Loucy (cell line): ENCODE measurements around the gene MTHFD2L.

Experiments used
- H2AFZ ChIP-seq: fragments of 200-600 bp; sonication (generic); 2 replicates; pipeline ENCODE4 v1.6.0; 2016; ENCODE audit warnings: antibody characterized with exemption, mild to moderate bottlenecking, low read length, moderate library complexity
- H3F3A ChIP-seq: fragments of 200-600 bp; 2 replicates; pipeline ENCODE4 v1.6.0; 2016; ENCODE audit warnings: antibody characterized with exemption, low read depth, mild to moderate bottlenecking
- H3K27me3 ChIP-seq: fragments of 200-600 bp; sonication (generic); 2 replicates; pipeline ENCODE4 v1.6.1; 2014; ENCODE audit warnings: low read length, mild to moderate bottlenecking; ENCODE audit not compliant: insufficient read depth, poor library complexity, severe bottlenecking
- H3K36me3 ChIP-seq: fragments of 200-600 bp; sonication (generic); 2 replicates; pipeline ENCODE4 v1.6.1; 2016; ENCODE audit warnings: low read length; ENCODE audit not compliant: insufficient read depth
- H3K4me1 ChIP-seq: fragments of 200-600 bp; sonication (generic); 2 replicates; pipeline ENCODE4 v1.5.1; 2014; ENCODE audit warnings: low read length, mild to moderate bottlenecking; ENCODE audit not compliant: insufficient read depth, poor library complexity, severe bottlenecking
- H3K4me2 ChIP-seq: fragments of 200-600 bp; sonication (generic); 2 replicates; pipeline ENCODE4 v1.6.0; 2014; ENCODE audit warnings: antibody characterized with exemption, low read length, low read depth, mild to moderate bottlenecking; ENCODE audit not compliant: poor library complexity, severe bottlenecking
- H3K4me3 ChIP-seq: fragments of 200-600 bp; sonication (generic); 2 replicates; pipeline ENCODE4 v1.5.1; 2014; ENCODE audit warnings: low read length, mild to moderate bottlenecking, mixed read lengths; ENCODE audit not compliant: poor library complexity, severe bottlenecking
- H3K79me2 ChIP-seq: fragments of 200-600 bp; sonication (generic); 2 replicates; pipeline ENCODE4 v1.6.1; 2014; ENCODE audit warnings: low read length; ENCODE audit not compliant: insufficient read depth
- H3K9ac ChIP-seq: fragments of 200-600 bp; sonication (generic); 2 replicates; pipeline ENCODE4 v1.6.0; 2014; ENCODE audit warnings: mild to moderate bottlenecking, low read depth, low read length, moderate library complexity; ENCODE audit not compliant: poor library complexity, severe bottlenecking
- H3K9me2 ChIP-seq: fragments of 200-600 bp; sonication (generic); replicated peaks from 2 replicates; pipeline ENCODE4 v1.6.1; 2016; ENCODE audit warnings: low read depth, low read length, mixed read lengths
- H3K9me3 ChIP-seq: fragments of 200-600 bp; sonication (generic); 2 replicates; pipeline ENCODE4 v1.6.1; 2014; ENCODE audit warnings: mild to moderate bottlenecking, antibody characterized with exemption, low read length, low read depth; ENCODE audit not compliant: insufficient read depth
- H4K20me1 ChIP-seq: fragments of 200-600 bp; sonication (generic); 2 replicates; pipeline ENCODE4 v1.6.0; 2014; ENCODE audit warnings: antibody characterized with exemption, low read length, mild to moderate bottlenecking; ENCODE audit not compliant: insufficient read depth, poor library complexity, severe bottlenecking
- CTCF ChIP-seq: fragments of 200-600 bp; sonication (generic); conservative IDR thresholded peaks from 2 replicates; pipeline ENCODE4 v1.5.1; 2014; ENCODE audit warnings: mild to moderate bottlenecking, antibody characterized with exemption, low read length
- EZH2phosphoT487 ChIP-seq: fragments of 200-600 bp; IDR thresholded peaks from 2 replicates; pipeline ENCODE4 v1.6.1; 2018; ENCODE audit warnings: antibody characterized with exemption, mild to moderate bottlenecking, moderate library complexity, borderline replicate concordance

Gene MTHFD2L

GRCh38 chr4:74317616-74318246, 159.8 kb downstream of the MTHFD2L start:
- Histone ChIP-seq H3K4me2 (no peak overlapping the region), H3K4me1 (peaks cover 3% of the 10 kb centered on the region), H3K9me2 (no peaks in the 10 kb centered on the region), H3K9ac (no peak overlapping the region), H4K20me1 (no peaks in the 10 kb centered on the region), H2AFZ (no peak overlapping the region), H3K79me2 (no peaks in the 10 kb centered on the region), H3K27me3 (no peaks in the 10 kb centered on the region), H3K9me3 (no peaks in the 10 kb centered on the region), H3F3A (no peaks in the 10 kb centered on the region), H3K36me3 (no peaks in the 10 kb centered on the region), H3K4me3 (no peak overlapping the region)
- TF ChIP-seq EZH2phosphoT487 (no peak), CTCF (no peak)

- Histone ChIP-seq H3K27me3 (no peaks in the 10 kb centered on the region), H3F3A (no peaks in the 10 kb centered on the region), H4K20me1 (no peaks in the 10 kb centered on the region), H3K4me1 (peaks cover 3% of the 10 kb centered on the region), H3K9me3 (no peaks in the 10 kb centered on the region), H3K79me2 (no peaks in the 10 kb centered on the region), H3K4me2 (no peak overlapping the region), H2AFZ (no peak overlapping the region), H3K9me2 (no peaks in the 10 kb centered on the region), H3K4me3 (no peak overlapping the region), H3K9ac (no peak overlapping the region), H3K36me3 (no peaks in the 10 kb centered on the region)
- TF ChIP-seq CTCF (no peak), EZH2phosphoT487 (no peak)
These were observed 160.4 kb downstream of the MTHFD2L start for GRCh38 chr4:74318276-74318675.

GRCh38 chr4:74319470-74319869, 161.6 kb downstream of the MTHFD2L start:
- Histone ChIP-seq H4K20me1 (no peaks in the 10 kb centered on the region), H3K36me3 (no peaks in the 10 kb centered on the region), H3K4me2 (no peak overlapping the region), H3F3A (no peaks in the 10 kb centered on the region), H3K79me2 (no peaks in the 10 kb centered on the region), H3K9ac (no peak overlapping the region), H3K9me2 (no peaks in the 10 kb centered on the region), H3K4me3 (no peak overlapping the region), H3K27me3 (no peaks in the 10 kb centered on the region), H3K4me1 (peaks cover 3% of the 10 kb centered on the region), H2AFZ (peak overlapping the region; percentile 26; the same call in 1 of the 2 replicates), H3K9me3 (no peaks in the 10 kb centered on the region)
- TF ChIP-seq CTCF: no peak
- no peak for TF ChIP-seq EZH2phosphoT487
